Measurements from ENCODE around the gene DHRS4L2.

DNA sequence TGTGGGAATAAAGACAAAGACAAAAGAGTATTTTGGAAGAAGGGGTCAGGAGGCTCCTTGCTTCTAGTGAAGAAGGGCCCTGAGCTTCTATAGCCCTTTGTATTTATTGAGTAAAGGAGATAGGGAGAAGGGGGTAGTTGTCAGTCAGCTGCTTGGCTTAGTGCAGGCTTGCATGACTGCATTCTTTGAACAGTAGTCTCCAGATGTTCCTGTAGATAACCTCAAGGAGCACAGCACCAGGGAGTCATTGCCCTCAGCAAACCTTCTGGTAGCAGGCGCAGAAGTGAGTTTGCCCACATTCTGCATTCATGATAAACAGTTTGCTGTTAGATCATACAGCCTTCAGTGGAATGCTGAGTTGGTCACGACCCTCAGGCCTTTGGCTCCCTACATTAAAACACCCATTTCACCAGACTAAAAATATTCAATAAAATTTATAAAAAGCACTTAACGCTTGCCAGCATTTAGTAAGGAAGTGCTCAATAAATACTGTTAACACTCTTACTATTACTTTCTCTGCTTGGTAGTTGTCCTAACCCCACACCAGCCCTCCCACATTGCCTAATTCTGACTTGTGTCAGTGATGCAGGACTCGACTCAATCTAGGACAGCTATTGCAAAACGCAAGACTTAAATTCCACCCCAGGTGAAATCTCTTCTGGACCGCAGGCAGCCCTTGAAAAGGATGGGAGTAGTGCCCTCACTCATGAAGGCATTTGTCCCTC is 38.2 kb upstream of the DHRS4L2 start:
- TF ChIP-seq POLR2A (IDR thresholded peaks at IDR 0.05; ENCODE audit: low read depth, low read length), result no peak
- TF ChIP-seq, protein P1, sequence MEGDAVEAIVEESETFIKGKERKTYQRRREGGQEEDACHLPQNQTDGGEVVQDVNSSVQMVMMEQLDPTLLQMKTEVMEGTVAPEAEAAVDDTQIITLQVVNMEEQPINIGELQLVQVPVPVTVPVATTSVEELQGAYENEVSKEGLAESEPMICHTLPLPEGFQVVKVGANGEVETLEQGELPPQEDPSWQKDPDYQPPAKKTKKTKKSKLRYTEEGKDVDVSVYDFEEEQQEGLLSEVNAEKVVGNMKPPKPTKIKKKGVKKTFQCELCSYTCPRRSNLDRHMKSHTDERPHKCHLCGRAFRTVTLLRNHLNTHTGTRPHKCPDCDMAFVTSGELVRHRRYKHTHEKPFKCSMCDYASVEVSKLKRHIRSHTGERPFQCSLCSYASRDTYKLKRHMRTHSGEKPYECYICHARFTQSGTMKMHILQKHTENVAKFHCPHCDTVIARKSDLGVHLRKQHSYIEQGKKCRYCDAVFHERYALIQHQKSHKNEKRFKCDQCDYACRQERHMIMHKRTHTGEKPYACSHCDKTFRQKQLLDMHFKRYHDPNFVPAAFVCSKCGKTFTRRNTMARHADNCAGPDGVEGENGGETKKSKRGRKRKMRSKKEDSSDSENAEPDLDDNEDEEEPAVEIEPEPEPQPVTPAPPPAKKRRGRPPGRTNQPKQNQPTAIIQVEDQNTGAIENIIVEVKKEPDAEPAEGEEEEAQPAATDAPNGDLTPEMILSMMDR (conservative IDR thresholded peaks at IDR 0.05; ENCODE audit: low read depth, low read length), result no peak
- TF ChIP-seq RAD21 (IDR thresholded peaks at IDR 0.05; ENCODE audit: low read length), result no peak
- TF ChIP-seq, protein P2, sequence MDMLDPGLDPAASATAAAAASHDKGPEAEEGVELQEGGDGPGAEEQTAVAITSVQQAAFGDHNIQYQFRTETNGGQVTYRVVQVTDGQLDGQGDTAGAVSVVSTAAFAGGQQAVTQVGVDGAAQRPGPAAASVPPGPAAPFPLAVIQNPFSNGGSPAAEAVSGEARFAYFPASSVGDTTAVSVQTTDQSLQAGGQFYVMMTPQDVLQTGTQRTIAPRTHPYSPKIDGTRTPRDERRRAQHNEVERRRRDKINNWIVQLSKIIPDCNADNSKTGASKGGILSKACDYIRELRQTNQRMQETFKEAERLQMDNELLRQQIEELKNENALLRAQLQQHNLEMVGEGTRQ (IDR thresholded peaks at IDR 0.05; ENCODE audit: low read depth, low read length), result no peak
- TF ChIP-seq FOS (IDR thresholded peaks at IDR 0.05; ENCODE audit: low read depth, low read length), result no peak
- TF ChIP-seq MAFK (IDR thresholded peaks at IDR 0.05; ENCODE audit: low read depth, low read length), result no peak
- TF ChIP-seq BHLHE40 (IDR thresholded peaks at IDR 0.05; ENCODE audit: low read depth, low read length), result no peak
- TF ChIP-seq CEBPB (IDR thresholded peaks at IDR 0.05; ENCODE audit: low read depth, low read length), result no peak
- TF ChIP-seq, protein P3, sequence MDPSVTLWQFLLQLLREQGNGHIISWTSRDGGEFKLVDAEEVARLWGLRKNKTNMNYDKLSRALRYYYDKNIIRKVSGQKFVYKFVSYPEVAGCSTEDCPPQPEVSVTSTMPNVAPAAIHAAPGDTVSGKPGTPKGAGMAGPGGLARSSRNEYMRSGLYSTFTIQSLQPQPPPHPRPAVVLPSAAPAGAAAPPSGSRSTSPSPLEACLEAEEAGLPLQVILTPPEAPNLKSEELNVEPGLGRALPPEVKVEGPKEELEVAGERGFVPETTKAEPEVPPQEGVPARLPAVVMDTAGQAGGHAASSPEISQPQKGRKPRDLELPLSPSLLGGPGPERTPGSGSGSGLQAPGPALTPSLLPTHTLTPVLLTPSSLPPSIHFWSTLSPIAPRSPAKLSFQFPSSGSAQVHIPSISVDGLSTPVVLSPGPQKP (IDR thresholded peaks at IDR 0.05; ENCODE audit: borderline replicate concordance, low read depth, low read length), result no peak
- no peak for TF ChIP-seq RFX5 (IDR thresholded peaks at IDR 0.05; ENCODE audit: low read depth, low read length)
- TF ChIP-seq SMC3 (IDR thresholded peaks at IDR 0.05; ENCODE audit: low read depth, low read length), result no peak
- TF ChIP-seq MXI1 (IDR thresholded peaks at IDR 0.05; ENCODE audit: borderline replicate concordance, low read depth, low read length), result no peak
- no peak for TF ChIP-seq MAZ (IDR thresholded peaks at IDR 0.05; ENCODE audit: borderline replicate concordance, low read depth, low read length)
- TF ChIP-seq RCOR1 (IDR thresholded peaks at IDR 0.05; ENCODE audit: insufficient replicate concordance, low read length), result no peak
